ENCODE data around the gene SH3PXD2B.

DNA sequence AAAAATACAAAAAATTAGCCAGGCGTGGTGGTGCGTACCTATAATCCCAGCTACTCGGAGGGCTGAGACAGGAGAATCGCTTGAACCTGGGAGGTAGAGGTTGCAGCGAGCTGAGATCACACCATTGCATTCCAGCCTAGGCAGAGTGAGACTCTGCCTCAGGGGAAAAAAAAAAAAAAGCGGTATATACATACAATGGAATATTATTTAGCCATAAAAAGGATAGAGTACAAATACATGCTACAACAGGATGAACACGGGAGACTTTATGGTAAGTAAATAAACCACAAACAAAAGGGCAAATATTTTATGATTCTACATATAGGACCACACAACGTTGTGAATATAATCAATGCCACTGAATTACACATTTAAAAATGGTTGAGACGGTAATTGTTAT is 176.0 kb downstream of the SH3PXD2B start:
- TF ChIP-seq, protein P1, sequence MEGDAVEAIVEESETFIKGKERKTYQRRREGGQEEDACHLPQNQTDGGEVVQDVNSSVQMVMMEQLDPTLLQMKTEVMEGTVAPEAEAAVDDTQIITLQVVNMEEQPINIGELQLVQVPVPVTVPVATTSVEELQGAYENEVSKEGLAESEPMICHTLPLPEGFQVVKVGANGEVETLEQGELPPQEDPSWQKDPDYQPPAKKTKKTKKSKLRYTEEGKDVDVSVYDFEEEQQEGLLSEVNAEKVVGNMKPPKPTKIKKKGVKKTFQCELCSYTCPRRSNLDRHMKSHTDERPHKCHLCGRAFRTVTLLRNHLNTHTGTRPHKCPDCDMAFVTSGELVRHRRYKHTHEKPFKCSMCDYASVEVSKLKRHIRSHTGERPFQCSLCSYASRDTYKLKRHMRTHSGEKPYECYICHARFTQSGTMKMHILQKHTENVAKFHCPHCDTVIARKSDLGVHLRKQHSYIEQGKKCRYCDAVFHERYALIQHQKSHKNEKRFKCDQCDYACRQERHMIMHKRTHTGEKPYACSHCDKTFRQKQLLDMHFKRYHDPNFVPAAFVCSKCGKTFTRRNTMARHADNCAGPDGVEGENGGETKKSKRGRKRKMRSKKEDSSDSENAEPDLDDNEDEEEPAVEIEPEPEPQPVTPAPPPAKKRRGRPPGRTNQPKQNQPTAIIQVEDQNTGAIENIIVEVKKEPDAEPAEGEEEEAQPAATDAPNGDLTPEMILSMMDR (IDR thresholded peaks at IDR 0.05; ENCODE audit: insufficient read depth, low read length): no peak
- no peak for TF ChIP-seq POLR2AphosphoS5 (IDR thresholded peaks at IDR 0.05; ENCODE audit: low read depth)
- no peak for TF ChIP-seq SPI1 (IDR thresholded peaks at IDR 0.05; ENCODE audit: borderline replicate concordance, low read depth)
